Nephron (organoid): ENCODE measurements around the gene MTHFD1L.

ENCODE experiments used
- H3K27ac Mint-ChIP-seq, 3 experiments: 2 replicates each; pipeline ENCODE4 v1.8.0; 2020; ENCODE audit warnings: mixed read lengths in 3 of 3, mild to moderate bottlenecking in 2 of 3, moderate library complexity in 1 of 3
- H3K27me3 Mint-ChIP-seq: 2 replicates; pipeline ENCODE4 v1.8.0; 2021; ENCODE audit warnings: low read depth, mild to moderate bottlenecking, moderate library complexity, mixed read lengths
- H3K36me3 Mint-ChIP-seq: 2 replicates; pipeline ENCODE4 v1.8.0; 2020; ENCODE audit warnings: low read depth, mixed read lengths
- H3K4me1 Mint-ChIP-seq: 2 replicates; pipeline ENCODE4 v1.8.0; 2020; ENCODE audit warnings: mixed read lengths
- H3K4me3 Mint-ChIP-seq, 3 experiments: 2 replicates each; pipeline ENCODE4 v1.8.0; 2020; ENCODE audit warnings: mild to moderate bottlenecking in 3 of 3, mixed read lengths in 3 of 3, moderate library complexity in 2 of 3
- H3K9me3 Mint-ChIP-seq: 2 replicates; pipeline ENCODE4 v1.8.0; 2020; ENCODE audit warnings: mixed read lengths
- CTCF ChIP-seq, 3 experiments: fragments of 200-600 bp; sonication (generic); IDR thresholded peaks; one replicate each; pipeline ENCODE4 v1.5.0; 2021; ENCODE audit warnings: antibody characterized with exemption in 3 of 3; ENCODE audit not compliant: unreplicated experiment in 3 of 3

MTHFD1L gene

DNA sequence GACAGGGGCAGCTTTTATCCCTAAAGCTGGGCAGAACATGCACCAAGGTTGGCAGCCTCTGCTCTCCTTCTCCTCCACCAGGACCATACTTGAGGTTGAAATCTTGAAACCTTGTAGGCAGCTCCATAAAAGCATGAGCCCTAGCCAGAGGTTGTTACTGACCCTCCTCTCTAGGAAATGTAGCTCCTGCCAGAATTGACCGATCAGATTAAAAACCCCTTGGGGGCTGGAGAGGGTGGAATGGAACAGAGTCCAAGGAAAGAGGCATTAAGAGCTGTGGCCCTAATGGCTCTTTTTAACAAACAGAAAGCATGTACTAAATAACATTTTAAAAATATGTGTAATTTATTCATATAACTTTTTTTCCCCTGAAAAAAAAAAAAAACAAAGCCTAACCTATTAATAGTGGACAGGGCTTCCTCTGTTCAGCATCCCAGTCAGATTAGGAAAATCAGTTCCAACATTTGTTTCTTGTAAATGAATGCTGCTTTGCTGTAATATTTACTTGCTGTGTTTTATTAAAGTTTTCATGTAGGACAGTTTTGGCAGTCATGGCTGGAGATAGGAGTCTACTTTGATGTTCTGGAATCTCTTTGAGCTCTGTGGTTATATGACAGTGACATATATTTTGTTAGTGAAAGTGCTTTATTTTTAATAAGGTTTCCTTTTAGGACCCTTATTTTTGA is 41.3 kb downstream of the MTHFD1L start:
- Mint-ChIP-seq H3K9me3 (no peaks in the 10 kb centered on the region), H3K4me1 (peaks cover 30% of the 10 kb centered on the region), H3K27ac (peak overlapping the region; percentile 72 to 75 (median 73)), H3K4me3 (no peak overlapping the region), H3K27me3 (no peaks in the 10 kb centered on the region), H3K36me3 (peaks cover 18% of the 10 kb centered on the region)
- TF ChIP-seq CTCF (IDR thresholded peaks at IDR 0.05; ENCODE audit: unreplicated experiment in 3 of 3), result no peak

GRCh38 chr6:150907383-150907782 is 41.9 kb downstream of the MTHFD1L start:
- Mint-ChIP-seq H3K27me3 (no peaks in the 10 kb centered on the region), H3K27ac (peak overlapping the region; percentile 72 to 75 (median 73)), H3K9me3 (no peaks in the 10 kb centered on the region), H3K4me1 (peaks cover 25% of the 10 kb centered on the region), H3K4me3 (no peak overlapping the region), H3K36me3 (peaks cover 21% of the 10 kb centered on the region)
- no peak for TF ChIP-seq CTCF (IDR thresholded peaks at IDR 0.05; ENCODE audit: unreplicated experiment in 3 of 3)

- Mint-ChIP-seq H3K9me3 (no peaks in the 10 kb centered on the region), H3K27ac (peak overlapping the region in 1 of 3 experiments; percentile 57), H3K27me3 (no peaks in the 10 kb centered on the region), H3K36me3 (peaks cover 25% of the 10 kb centered on the region), H3K4me3 (no peak overlapping the region), H3K4me1 (peaks cover 26% of the 10 kb centered on the region)
- no peak for TF ChIP-seq CTCF (IDR thresholded peaks at IDR 0.05; ENCODE audit: unreplicated experiment in 3 of 3)
These were observed 43.4 kb downstream of the MTHFD1L start for GRCh38 chr6:150908901-150909300.

GRCh38 chr6:150910561-150910960 is 45.1 kb downstream of the MTHFD1L start:
- no peak overlapping the region for H3K27ac Mint-ChIP-seq
- no peaks in the 10 kb centered on the region for H3K9me3 Mint-ChIP-seq
- H3K27me3 Mint-ChIP-seq, result no peaks in the 10 kb centered on the region
- peaks cover 29% of the 10 kb centered on the region for H3K4me1 Mint-ChIP-seq
- H3K4me3 Mint-ChIP-seq, result no peak overlapping the region
- peaks cover 26% of the 10 kb centered on the region for H3K36me3 Mint-ChIP-seq
- TF ChIP-seq CTCF (IDR thresholded peaks at IDR 0.05; ENCODE audit: unreplicated experiment in 3 of 3), result no peak

DNA sequence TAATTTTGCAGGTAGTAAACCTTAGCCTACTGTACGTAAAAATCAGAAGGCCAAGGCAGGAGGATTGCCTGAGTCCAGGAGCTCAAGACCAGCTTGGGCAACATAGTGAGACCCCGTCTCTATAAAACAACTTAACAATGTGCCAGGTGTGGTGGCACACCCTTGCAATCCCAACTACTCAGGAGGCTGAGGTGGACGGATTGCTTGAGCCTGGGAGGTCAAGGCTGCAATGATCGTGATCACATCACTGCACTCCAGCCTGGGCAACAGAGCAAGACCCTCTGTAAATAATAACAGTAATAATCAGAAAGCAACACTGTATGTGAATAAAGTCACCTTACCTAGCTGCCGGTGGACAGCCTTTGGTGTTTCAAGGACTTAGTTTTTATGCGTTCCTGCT is 48.9 kb downstream of the MTHFD1L start:
- Mint-ChIP-seq H3K4me3 (no peak overlapping the region), H3K27ac (peak overlapping the region in 2 of 3 experiments; percentile 38 to 67), H3K9me3 (no peaks in the 10 kb centered on the region), H3K4me1 (peaks cover 13% of the 10 kb centered on the region), H3K36me3 (peaks cover 26% of the 10 kb centered on the region), H3K27me3 (no peaks in the 10 kb centered on the region)
- TF ChIP-seq CTCF (IDR thresholded peaks at IDR 0.05; ENCODE audit: unreplicated experiment in 3 of 3), result no peak
